NCI-H2029 treated with DMSO at 0.1 percent for 48 hours (cell line): ENCODE results near the gene DKC1.
A peak's percentile ranks its signal among the peaks of the same experiment; 100 is the strongest.

Experiments
- DNase-seq: peaks from one replicate; lab custom pipeline; 2025; lab: John Stamatoyannopoulos, UW

The DKC1 gene

DNA sequence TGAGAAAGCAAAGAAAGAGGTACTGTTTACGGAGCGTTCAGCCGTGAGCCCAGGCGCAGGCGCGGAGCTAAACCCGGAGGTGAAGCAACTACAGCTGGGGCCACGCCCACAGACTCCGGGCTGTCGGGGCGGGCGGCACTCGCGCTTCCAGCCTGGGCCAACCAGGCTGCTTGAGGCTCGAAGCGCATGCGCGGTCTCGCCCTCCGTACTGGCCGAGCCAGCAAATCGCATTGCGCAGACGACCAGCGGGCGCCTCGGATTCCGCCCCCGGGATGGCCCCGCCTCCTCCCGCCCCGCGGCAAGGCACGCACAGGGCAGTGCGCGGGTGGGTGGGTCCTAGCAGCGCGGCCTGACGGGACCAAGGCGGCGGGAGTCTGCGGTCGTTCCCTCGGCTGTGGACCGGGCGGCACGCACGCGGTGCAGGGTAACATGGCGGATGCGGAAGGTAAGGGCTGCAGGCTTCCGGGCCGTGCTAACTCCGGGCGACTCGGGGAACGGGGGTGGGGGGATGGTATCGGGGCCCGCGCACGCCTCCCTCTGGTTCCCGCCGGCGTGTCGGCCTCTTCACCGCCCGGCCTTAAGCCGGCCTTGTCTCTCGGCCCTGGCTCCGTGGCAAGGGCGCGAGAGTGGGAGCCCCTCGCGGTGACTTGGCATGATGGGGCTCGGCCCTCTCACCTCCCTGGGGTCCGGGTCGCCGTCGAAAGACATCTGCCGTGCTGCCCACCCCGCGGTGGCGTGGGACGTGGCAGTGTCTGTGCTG is at the start of gene DKC1:
Gene DKC1 (plus strand): TSS at position 328 of the 760 bp plus-strand sequence. CDS start 102 bp downstream, at position 430.
- peak; percentile 63 for DNase-seq

DNA sequence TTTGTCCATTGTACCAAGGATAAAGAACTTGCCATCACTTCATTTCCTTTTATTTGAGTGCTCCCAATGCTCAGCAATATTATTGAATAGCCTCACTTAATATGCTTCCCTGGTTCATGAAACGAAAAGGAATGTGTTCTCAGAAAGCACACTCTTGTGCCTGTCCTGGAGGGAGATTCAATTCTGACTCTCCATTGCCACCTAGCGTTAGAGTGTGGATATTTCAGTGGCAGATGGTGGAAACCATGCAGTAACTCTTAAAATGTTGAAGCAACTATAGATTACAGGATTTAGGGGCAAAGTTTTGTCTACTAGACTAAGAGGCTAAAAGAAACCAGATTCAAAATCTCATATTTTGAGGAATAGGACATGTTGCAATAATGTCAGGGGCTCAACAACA is 47.7 kb upstream of the DKC1 start:
- no peak for DNase-seq

DNA sequence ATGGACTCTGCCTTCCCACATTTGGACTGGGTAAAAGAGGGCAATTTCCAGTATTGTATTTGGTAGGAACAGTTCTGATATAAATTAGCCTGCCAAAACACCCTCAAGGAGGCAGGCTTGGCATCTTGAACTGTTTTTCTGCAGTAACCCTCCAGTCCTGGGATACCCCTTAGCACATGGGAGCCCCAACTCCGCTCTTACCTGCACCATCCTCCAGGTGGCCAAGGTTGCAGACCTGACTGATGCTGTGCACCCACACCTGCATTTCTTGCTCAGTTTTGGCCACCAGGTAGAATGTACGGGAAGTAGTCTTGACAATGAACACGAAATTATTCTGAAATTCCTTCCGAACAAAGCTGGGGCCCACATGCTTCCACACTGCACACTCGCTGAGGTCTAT is 46.8 kb upstream of the DKC1 start:
- no peak for DNase-seq

DNA sequence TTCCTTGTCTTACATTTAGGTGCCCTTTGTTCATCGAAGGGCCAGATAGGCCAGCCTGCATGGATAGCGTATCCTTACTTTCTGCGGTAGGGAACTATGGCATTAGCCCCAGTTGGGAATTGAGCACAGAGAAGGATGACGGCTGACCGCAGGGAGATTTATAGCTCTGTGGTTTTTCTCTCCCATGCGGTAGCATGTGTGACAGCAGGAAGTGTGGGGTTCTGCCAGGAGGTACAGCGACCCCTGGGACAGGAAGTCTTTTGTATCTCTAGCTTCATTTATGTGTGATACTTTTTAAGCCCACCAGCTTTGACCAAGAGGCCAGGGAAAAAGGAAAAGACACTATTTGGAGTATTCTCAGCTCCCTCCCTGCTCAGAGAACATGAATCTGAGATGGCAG is 44.8 kb upstream of the DKC1 start:
- no peak for DNase-seq

DNA sequence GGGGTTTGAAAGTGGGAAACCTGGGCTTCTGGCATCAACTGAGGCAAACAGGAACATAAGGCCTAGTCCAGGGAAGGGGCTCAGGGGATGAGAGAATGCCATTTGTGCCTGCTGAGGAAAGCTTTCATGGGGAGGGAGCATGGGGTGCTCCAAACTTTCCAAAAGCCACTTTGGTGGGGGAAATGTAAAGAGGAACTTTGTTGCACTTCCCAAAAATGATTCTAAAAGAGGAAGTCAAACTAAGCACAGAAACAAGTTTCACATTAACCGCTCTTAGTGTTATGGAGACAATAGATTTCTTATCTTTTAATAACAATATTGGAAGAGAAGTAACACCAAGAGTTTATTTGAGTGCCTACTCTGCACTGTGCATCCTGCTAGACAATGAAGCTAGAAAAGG is 44.0 kb upstream of the DKC1 start:
- DNase-seq, result no peak

DNA sequence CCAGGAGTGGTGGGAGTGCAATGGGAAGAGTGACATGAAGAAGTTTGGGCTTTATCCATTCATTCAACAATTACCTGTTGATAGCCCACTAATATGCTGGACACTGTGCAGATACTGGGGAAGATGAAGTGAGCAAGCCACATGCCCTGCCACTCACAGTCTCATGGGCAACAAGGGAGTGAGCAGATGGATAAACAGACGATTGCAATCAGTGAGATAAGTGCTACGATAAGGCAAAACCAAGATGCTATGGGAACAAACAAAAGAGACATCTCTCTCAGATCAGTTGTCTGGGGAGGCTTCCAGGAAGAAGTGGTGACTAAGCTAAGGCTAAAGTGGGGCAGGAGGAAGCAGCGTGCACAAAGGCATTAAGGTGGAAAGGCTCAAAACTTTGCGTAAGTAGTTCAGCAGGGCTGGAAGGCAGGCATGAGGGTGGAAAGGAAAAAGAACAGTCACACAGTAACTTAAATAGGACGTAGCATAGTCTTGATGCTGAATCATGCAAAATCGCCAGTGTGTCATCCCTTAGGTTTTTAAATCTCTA is 43.5 kb upstream of the DKC1 start:
- no peak for DNase-seq

DNA sequence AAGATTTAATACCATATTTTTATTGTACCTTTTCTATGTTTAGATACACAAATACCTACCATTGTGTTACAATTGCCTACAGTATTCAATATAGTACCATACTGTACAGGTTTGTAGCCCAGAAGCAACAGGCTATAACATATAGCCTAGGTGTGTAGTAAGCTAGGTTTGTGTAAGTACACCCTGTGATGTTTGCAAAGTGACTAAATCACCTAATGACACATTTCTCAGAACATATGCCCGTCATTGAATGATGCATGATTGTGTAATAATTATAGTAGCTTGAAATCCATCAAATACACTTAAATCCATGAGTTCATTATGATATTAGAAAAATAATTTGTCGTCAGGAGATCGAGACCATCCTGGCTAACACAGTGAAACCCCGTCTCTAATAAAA is 42.6 kb upstream of the DKC1 start:
- DNase-seq, result no peak

DNA sequence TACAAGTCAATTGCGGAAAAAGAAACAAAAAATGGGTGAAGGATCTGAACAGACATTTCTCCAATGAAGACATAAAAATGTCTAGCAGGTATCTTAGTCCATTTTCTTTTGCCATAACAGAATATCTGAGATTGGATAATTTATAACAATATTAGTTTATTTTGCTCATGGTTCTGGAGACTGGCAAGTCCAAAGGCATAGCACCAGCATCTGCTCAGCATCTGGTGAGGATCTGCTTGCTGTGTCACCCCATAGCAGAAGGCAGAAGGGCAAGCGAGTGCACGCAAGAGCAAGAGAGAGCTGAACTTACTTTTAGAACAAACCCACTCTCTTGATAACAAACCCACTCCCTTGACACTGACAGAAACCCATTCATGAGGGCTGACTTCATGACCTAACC is 41.5 kb upstream of the DKC1 start:
- no peak for DNase-seq

DNA sequence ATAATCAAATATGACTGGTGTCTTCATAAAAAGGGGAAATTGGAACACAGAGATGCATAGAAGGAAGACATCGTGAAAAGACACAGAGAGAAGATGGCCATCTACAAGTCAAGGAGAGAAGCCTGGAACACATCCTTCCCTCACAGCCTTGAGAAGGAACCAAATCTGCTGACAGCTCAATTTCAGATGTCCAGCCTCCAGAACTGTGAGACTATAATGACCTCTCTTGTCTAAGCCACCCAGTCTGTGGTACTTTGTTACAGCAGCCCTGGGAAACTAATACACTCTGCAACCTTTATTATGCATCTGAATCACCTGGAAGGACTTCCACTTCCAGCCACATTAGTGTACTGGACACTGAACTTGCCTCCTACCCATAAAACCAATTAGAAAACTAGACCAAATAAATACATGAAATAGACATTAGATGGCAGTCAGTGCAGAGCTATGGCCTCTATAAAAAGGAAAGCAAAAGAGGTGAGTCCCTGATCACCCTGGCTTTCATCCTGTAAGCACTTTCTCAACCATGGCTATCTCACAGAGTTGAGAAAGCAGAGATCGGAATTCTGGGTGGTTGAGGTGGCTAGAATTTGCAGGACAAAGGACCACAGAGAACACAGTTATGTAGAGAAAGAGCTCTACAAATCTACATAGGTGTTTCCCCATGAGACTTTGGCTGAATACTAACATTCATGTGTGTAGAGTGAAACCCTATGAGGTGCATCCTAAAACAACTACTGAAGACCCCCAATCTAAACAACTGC is 37.5 kb upstream of the DKC1 start:
- DNase-seq, result no peak

DNA sequence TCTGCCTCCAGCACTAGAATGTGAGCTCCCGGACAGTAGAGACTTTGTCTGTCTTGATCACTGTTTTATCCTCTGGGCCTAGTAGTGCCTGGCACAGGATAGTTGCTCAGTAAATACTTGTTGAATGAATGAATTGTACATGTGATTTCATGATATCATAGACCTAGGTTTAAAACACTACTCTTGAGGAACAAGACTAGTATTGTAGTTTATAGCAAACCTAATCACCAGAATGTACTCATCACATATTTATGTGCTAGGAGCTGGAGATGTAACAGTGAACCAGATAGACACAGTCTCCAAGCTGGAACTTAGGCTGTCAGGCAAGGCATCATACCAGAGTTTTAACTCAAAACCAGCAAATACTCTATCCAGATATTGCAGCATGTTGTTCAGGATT is 35.2 kb upstream of the DKC1 start:
- no peak for DNase-seq

DNA sequence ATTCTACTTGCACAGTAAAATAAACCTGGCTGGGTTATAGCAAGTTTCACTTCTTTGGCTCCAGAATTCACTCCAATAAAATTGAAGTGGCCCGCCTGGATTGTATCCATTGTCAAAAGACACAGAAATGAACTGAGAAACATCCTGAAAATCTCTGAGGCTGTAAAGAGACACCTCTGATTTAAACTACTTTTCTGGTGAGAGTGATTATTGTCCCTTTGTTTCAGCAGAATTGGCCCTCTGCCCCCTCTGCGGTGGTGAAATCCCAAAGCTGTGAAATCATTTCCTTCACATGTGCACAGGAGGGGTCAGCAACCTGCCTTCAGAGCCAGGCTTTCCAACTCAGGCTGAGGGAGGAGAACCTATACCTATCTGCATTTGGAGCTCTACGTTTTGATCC is 34.8 kb upstream of the DKC1 start:
- no peak for DNase-seq

DNA sequence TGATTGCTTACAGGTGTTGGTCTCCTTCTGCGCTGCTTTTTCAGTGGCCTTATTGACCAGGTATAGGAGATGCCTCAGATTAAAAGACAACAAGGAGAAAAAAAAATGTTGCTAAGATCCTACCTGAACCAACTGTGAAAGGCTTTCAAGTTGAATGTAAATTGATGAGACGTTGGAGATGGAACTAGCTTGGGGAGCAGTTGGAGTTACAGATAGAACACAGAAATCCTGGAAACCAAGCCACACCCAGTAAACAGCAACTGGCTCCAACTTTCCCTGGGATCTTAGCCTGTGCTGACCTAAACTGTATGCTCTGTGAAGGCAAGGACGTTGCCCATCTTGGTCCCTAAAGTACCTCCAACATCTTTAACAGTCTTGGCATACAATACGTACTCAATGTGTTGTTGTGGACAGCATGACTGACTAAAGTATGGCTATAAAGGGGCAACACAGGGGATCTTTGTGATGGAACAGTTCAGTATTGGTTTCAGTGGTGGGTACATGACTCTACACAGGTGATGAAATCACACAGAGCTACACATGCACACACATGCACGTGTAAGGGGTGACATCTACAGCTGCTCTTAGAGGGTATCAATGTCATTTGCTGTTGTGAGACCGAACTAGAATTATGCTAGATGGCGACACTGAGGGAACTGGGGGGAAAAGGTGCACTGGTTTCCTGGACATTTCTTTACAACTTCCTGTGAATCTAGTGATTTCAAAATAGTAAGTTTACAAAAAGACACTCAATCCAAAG is 34.1 kb upstream of the DKC1 start:
- DNase-seq, result no peak

DNA sequence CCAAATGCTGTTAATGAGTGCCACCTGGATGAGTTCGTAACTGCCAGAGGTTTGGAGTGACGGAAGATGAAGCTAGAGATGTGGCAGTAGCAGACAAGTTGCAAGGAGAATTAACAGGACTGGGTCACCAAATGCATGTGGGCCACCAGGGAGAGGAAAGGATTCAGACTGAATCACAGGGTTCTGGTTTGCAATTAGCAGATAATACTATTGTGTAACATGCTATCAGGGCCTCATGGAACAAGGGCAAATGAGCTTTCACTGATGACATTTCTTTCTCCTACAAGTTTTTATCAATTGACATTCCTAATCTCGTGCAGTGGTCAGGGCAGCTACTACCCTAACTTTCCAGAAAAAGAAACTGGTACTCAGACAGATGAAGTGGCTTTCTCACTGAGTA is 33.2 kb upstream of the DKC1 start:
- DNase-seq, result no peak

DNA sequence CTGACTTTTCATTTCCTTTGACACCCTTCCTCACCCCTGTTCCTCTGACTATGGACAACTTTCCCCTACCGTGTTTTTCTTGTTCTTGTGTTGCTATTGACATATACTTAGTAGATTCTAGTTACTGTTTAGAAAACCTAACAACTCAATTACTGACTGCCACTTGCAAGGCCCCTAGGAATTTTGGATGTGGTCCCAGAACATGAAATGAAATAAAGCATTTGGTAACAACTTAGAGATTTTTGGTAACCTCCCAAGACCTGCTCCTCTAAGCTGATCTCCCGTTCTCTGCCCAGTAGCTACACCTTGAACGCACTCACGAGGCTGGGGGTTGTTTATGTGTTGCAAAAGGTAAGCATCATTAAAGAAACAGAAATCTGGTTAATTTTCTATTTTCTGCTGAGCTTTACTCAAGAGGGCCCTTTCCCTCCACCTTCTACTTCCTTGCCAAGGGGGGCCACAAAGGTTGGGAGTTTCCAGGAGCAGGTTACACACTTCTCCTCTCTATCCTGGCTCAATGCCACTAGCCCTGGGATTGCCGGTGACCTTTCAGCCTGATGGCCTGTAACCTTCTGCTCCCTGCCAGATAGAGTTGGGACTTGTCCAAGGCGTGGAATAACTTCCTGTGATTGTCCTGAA is 32.3 kb upstream of the DKC1 start:
- DNase-seq, result no peak

DNA sequence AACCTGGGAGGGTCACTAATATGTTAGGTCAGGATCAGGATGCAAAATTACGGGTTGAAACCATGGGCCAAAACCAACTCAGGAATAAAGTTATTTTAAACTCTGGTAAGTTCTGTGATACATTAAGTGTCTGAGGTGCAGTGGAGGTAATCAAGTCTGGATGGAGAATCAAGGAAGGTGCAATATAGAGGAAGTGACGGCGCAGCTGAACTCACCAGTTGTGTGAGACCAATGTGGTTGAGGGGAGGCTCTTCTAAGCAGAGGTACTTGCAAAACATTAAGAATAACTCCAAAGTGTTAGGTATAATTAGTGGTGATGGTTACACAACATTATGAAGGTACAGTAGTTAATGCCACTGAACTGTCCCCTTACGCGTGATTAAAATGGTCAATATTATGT is 31.5 kb upstream of the DKC1 start:
- DNase-seq, result no peak

DNA sequence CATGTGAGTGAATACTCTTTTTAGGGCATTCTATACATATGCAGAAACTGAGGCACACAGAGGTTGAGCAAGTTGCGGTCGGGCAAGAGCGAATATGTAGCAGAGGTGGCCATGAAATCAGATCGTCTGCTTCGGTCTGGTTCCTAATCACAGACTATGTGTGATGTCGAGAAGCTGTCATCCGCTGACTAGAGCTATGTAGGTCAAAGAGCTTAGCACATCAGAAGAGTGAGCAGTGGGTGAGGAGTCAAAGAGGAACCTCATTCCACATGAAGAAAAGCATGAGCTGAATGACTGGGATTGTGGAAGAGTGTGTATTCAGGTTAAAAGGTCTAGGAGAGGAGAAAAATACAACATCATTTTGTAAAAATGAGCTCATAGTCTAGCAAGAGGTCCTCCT is 30.8 kb upstream of the DKC1 start:
- no peak for DNase-seq

DNA sequence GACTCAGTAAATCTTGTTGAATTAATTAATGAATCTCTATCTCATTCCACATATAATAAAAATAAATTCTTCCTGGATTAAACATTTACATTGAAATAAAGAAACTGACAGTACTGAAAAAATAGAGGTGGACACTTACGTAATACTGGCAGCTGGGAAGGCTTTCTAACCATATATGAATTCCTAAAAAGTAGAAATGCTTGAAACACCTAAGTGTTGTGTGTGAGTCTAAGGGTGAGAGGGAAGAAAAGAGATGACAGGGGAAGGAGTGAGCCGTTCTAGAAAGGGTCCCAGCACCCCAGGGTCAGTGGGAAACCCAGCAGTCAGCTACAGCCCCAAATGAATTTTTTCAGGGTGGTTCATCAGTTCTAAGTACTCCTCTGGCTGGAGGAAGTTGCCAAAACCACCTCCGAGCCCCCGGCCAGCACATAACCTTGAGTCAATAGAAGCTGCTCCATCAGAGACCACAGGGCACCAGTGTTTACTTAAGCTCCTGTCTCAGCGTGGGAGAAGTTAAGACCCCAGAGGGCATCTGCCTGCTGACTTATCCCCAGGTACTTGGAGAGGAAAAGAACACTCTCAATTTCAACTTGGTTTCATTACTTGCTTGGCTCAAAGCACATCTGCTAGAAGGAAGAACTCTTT is 30.1 kb upstream of the DKC1 start:
- no peak for DNase-seq

DNA sequence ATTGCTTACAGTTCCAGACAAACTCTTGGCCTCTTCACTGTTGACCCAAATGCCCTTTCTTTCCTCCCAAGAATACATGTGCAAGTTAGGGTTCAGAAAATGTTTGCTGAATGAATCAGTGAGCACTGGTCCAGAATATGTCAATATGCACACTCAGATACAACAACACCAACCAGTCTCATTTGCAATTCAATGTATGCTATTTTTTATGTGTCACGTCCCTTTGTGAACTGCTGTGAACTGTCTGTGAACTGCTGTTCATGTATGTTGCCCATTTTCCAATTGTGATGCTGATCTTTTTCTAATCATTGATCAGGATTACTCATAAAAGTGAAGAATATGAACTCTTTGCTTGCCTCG is 29.6 kb upstream of the DKC1 start:
- DNase-seq, result no peak

DNA sequence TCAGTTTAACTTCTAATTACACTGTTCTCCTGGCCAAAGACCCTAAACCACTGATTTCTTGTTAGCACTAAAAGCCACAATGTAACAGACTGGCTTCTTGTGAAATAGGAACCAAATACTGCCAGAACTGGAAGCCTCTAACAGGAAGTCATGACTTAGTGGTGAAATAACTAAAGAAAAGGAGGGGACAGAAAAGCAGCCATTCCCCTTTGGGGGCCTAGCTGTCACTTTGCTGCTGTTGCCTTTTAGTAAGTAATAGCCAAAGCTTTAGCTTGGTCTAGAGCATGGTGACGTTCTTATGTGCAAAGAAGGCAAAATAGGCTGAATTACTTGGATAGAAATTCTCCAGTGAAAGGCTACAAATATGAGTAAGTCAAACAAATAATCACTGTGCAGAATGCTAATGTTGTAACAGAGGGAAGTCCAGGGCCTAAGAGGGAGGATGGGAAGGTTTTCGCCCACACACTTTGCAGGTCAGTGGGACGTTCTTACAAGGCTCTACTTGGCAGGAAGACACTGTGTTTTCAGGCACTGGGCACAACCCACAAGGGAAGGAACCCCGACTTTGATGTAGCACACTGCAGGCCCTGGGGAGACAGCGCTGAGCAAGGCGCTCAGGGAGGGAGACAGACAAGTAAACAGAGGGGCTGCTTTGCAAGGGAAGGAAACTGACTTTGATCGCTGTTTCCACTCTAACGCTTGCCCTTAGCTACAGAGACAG is 28.4 kb upstream of the DKC1 start:
- no peak for DNase-seq

DNA sequence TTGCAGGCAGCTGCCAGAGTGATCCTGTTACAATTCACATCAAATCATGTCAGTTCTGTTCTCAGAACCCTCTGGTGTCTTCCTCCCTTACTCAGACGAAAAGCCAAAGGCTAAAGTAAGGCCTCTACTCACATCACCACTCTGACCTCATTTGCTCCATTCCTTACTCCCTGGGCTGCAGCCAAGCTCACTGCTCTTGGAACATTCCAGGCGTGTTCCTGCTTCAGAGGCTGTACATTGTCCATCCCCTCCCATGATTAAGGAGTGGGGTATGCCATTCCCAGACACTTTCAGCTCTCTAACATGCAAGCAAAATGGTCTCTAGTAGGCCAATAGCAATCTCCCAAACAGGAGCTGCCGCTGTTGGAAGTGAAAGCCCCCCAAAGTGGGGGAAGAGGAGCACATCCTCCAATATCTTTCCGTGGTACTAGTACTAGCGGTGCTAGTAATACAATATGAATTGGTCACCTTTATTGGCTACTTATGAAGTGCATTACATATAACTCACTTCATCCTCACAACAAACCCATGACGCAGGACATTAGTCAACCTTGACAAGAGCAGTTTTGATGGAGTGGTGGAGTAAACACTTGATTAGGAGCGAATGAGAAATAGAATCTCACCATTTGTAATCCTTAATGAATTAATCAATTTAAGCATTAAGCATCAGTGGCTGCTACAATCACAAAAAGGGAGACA is 26.8 kb upstream of the DKC1 start:
- no peak for DNase-seq
